Panc1 (cell line): Measurements from ENCODE around the gene SSBP2. TPM values are rescaled to one million over a fixed set of nuclear protein-coding genes. Genes with fewer than 3 reads are reported as not detected.

Experiments
- ATAC-seq: fragments of 200-7000 bp; cut with Tn5 transposase; 2 replicates; pipeline ENCODE4 v1.9.1; 2020; ENCODE audit warnings: mild to moderate bottlenecking, moderate library complexity
- BruUV-seq: library from RNA; stranded (reverse); fragments of 400-500 nt; replicated peaks from 2 replicates; lab custom pipeline; 2021; lab: Mats Ljungman, UMichigan
- CTCF ChIA-PET: fragments of 300-600 bp; sonication (Branson Sonifier 250); formaldehyde crosslinking; loops from one replicate; lab custom pipeline; 2022; ENCODE audit warnings: antibody characterized with exemption; lab: Charles Lee
- POLR2A ChIA-PET: fragments of 300-600 bp; sonication (Branson Sonifier 250); formaldehyde crosslinking; loops from one replicate; lab custom pipeline; 2022; ENCODE audit warnings: antibody characterized with exemption; lab: Charles Lee
- DNase-seq: peaks from one replicate; pipeline ENCODE4 v3.0.0-alpha.2; 2010; ENCODE audit warnings: low read depth, low spot score
- H3K27ac ChIP-seq: 2 replicates; pipeline ENCODE4 v1.5.1; 2011; ENCODE audit warnings: mild to moderate bottlenecking, low read length, inconsistent platforms
- H3K27me3 ChIP-seq: fragments of 200-500 bp; sonication (Bioruptor generic); 2 replicates; pipeline ENCODE4 v1.6.0; 2014; ENCODE audit warnings: low read length, inconsistent platforms; ENCODE audit not compliant: control insufficient read depth, insufficient read depth
- H3K36me3 ChIP-seq: fragments of 200-500 bp; sonication (Bioruptor generic); 2 replicates; pipeline ENCODE4 v1.5.1; 2014; ENCODE audit warnings: inconsistent platforms, mild to moderate bottlenecking, low read length, moderate library complexity; ENCODE audit not compliant: control insufficient read depth, insufficient read depth
- H3K4me1 ChIP-seq: 2 replicates; pipeline ENCODE4 v1.5.1; 2011; ENCODE audit warnings: inconsistent platforms, mild to moderate bottlenecking, low read length, moderate library complexity; ENCODE audit not compliant: control insufficient read depth, insufficient read depth
- H3K4me3 ChIP-seq, 2 experiments: 2 replicates each; pipeline ENCODE4 v1.5.1; 2011 to 2012; ENCODE audit warnings: low read depth in 2 of 2, low read length in 2 of 2, mild to moderate bottlenecking in 2 of 2, inconsistent platforms in 1 of 2, moderate library complexity in 1 of 2
- H3K9me3 ChIP-seq: fragments of 200-500 bp; sonication (Bioruptor generic); 2 replicates; pipeline ENCODE4 v1.5.1; 2014; ENCODE audit warnings: low read depth, mild to moderate bottlenecking, inconsistent platforms, low read length, moderate library complexity; ENCODE audit not compliant: control insufficient read depth, insufficient read depth
- CTCF ChIP-seq: fragments of 450-650 bp; IDR thresholded peaks from 2 replicates; pipeline ENCODE4 v1.5.1; 2017; ENCODE audit warnings: mild to moderate bottlenecking
- POLR2AphosphoS5 ChIP-seq: IDR thresholded peaks from 2 replicates; pipeline ENCODE4 v1.6.1; 2012; ENCODE audit warnings: mild to moderate bottlenecking, low read depth, low read length, moderate library complexity
- REST ChIP-seq, 2 experiments: IDR thresholded peaks; 2 replicates each; pipeline ENCODE4 v1.6.1; 2011 to 2012; ENCODE audit warnings: low read depth in 2 of 2, control low read depth in 1 of 2, low read length in 1 of 2, mild to moderate bottlenecking in 1 of 2, moderate library complexity in 1 of 2; ENCODE audit not compliant: insufficient read depth in 1 of 2
- SIN3A ChIP-seq: IDR thresholded peaks from 2 replicates; pipeline ENCODE4 v1.6.1; 2012; ENCODE audit warnings: low read depth, mild to moderate bottlenecking, low read length, moderate library complexity, borderline replicate concordance; ENCODE audit not compliant: insufficient read depth
- TCF7L2 ChIP-seq: IDR thresholded peaks from 2 replicates; pipeline ENCODE4 v1.6.1; 2011; ENCODE audit warnings: mild to moderate bottlenecking, low read depth, low read length, inconsistent platforms
- in situ Hi-C: cut with HindIII; loops from 2 replicates; pipeline ENCODE4 v1.10.0; 2016; ENCODE audit warnings: low sequenced_read_pairs, low pct_unique_long_range_greater_than_20kb
- intact Hi-C: fragments of 100-400 bp; cut with micrococcal nuclease; formaldehyde crosslinking; loops from one replicate; pipeline ENCODE4 v1.10.0; 2022; ENCODE audit not compliant: unreplicated experiment
- total RNA-seq: library from RNA; stranded (reverse); gene quantifications from one replicate; pipeline ENCODE4 v1.2.1, GENCODE V29; 2021; ENCODE audit not compliant: unreplicated experiment

The SSBP2 gene
- total RNA-seq, 1 experiment from 2014 or later = 16.3 TPM

GRCh38 chr5:81626524-81626923 lies 124.4 kb downstream of the SSBP2 start:
- ChIA-PET POLR2A (no interaction called here), CTCF (no interaction called here)
- H3K4me1 ChIP-seq = no peaks in the 10 kb centered on the region
- peak; percentile 27 for DNase-seq
- intact Hi-C loops (no loop called here), in situ Hi-C loops (no loop called here)
- TF ChIP-seq REST (IDR thresholded peaks at IDR 0.05; ENCODE audit: insufficient read depth in 1 of 2, low read depth in 2 of 2, low read length in 1 of 2) (no peak), TCF7L2 (no peak), SIN3A (no peak), POLR2AphosphoS5 (no peak), CTCF (no peak)
- peak; percentile 82 for ATAC-seq
- BruUV-seq = no TSS peak
- H3K36me3 ChIP-seq = no peaks in the 10 kb centered on the region
- H3K9me3 ChIP-seq = no peaks in the 10 kb centered on the region
- no peak overlapping the region for H3K4me3 ChIP-seq
- no peaks in the 10 kb centered on the region for H3K27me3 ChIP-seq
- no peak overlapping the region for H3K27ac ChIP-seq

- H3K36me3 ChIP-seq = no peaks in the 10 kb centered on the region; the same call in 1 of the 2 replicates
- BruUV-seq = no TSS peak
- H3K4me3 ChIP-seq = no peak overlapping the region
- no peak for ATAC-seq
- no peak for DNase-seq
- ChIA-PET CTCF (interaction anchor here (0.6 kb wide), 1 partner anchor 185 kb away, joined by 5 read pairs; no protein-coding TSS in a partner anchor), POLR2A (no interaction called here)
- H3K27ac ChIP-seq = no peak overlapping the region
- H3K4me1 ChIP-seq = no peaks in the 10 kb centered on the region
- H3K9me3 ChIP-seq = peaks cover 15% of the 10 kb centered on the region
- in situ Hi-C loops (no loop called here), intact Hi-C loops (no loop called here)
- H3K27me3 ChIP-seq = no peaks in the 10 kb centered on the region
- TF ChIP-seq TCF7L2 = no peak
- TF ChIP-seq CTCF = no peak
- TF ChIP-seq SIN3A = no peak
- TF ChIP-seq POLR2AphosphoS5 = no peak
- no peak for TF ChIP-seq REST (IDR thresholded peaks at IDR 0.05; ENCODE audit: insufficient read depth in 1 of 2, low read depth in 2 of 2, low read length in 1 of 2)
These were observed 141.0 kb downstream of the SSBP2 start for GRCh38 chr5:81609810-81610375.
